HEK293 (cell line): ENCODE data around the gene FCER2.
A peak's percentile ranks its signal among the peaks of the same experiment; 100 is the strongest.

ENCODE experiments used
- CTCF ChIA-PET: fragments of 350-600 bp; formaldehyde crosslinking; extraction: SDS; loops from one replicate; lab custom pipeline; 2021; ENCODE audit warnings: antibody characterized with exemption; lab: Yijun Ruan, JAX
- POLR2A ChIA-PET: fragments of 300-600 bp; formaldehyde crosslinking; extraction: SDS; loops from one replicate; lab custom pipeline; 2020; ENCODE audit warnings: antibody characterized with exemption, inconsistent platforms; lab: Yijun Ruan, JAX
- H3K27ac ChIP-seq: fragments of 200-500 bp; sonication (Bioruptor generic); 2 replicates; pipeline ENCODE4 v1.5.1; 2014; ENCODE audit warnings: low read depth, low read length, control low read depth, inconsistent platforms; ENCODE audit errors: extremely low read depth
- H3K36me3 ChIP-seq, 2 experiments: fragments of 200-500 bp in 1 of 2; sonication (Bioruptor generic) in 1 of 2; 1 replicate in 1 of 2; 2 replicates in 1 of 2; pipeline ENCODE4 v1.5.1; 2014 to 2017; ENCODE audit warnings: inconsistent platforms in 2 of 2, low read length in 2 of 2; ENCODE audit not compliant: control insufficient read depth in 2 of 2, insufficient read depth in 1 of 2
- H3K4me1 ChIP-seq: fragments of 200-500 bp; sonication (Bioruptor generic); 2 replicates; pipeline ENCODE4 v1.5.1; 2014; ENCODE audit warnings: mild to moderate bottlenecking, low read length, inconsistent platforms; ENCODE audit not compliant: control insufficient read depth, insufficient read depth
- H3K4me3 ChIP-seq: 2 replicates; pipeline ENCODE4 v1.5.1; 2011; ENCODE audit warnings: low read depth, mild to moderate bottlenecking, control low read depth, low read length, moderate library complexity
- H3K9me3 ChIP-seq: fragments of 200-500 bp; sonication (Bioruptor generic); 2 replicates; pipeline ENCODE4 v1.5.1; 2014; ENCODE audit warnings: low read depth, low read length, inconsistent platforms; ENCODE audit not compliant: control insufficient read depth, insufficient read depth
- ZNF16 ChIP-seq: fragments of 450-650 bp; formaldehyde crosslinking; IDR thresholded peaks from 2 replicates; pipeline ENCODE4 v1.5.1; 2016; ENCODE audit warnings: low read depth, missing biosample characterization, missing genetic modification characterization
- ZNF19 ChIP-seq: fragments of 450-650 bp; formaldehyde crosslinking; IDR thresholded peaks from 2 replicates; pipeline ENCODE4; 2016; ENCODE audit warnings: missing biosample characterization, missing genetic modification characterization, low read depth
- ZNF221 ChIP-seq: fragments of 450-650 bp; formaldehyde crosslinking; IDR thresholded peaks from 2 replicates; pipeline ENCODE4 v1.5.1; 2017; ENCODE audit warnings: missing biosample characterization, missing genetic modification characterization, borderline replicate concordance
- ZNF280D ChIP-seq: fragments of 450-650 bp; formaldehyde crosslinking; IDR thresholded peaks from 2 replicates; pipeline ENCODE4 v1.5.1; 2016; ENCODE audit warnings: missing biosample characterization, missing genetic modification characterization
- ZNF302 ChIP-seq: fragments of 450-650 bp; formaldehyde crosslinking; IDR thresholded peaks from 2 replicates; pipeline ENCODE4 v1.5.1; 2016; ENCODE audit warnings: missing biosample characterization, missing genetic modification characterization, low read depth
- ZNF335 ChIP-seq: fragments of 450-650 bp; formaldehyde crosslinking; conservative IDR thresholded peaks from 2 replicates; pipeline ENCODE4 v1.5.1; 2016; ENCODE audit warnings: missing biosample characterization, missing genetic modification characterization
- ZNF366 ChIP-seq: fragments of 450-650 bp; formaldehyde crosslinking; conservative IDR thresholded peaks from 2 replicates; pipeline ENCODE4 v1.5.1; 2016; ENCODE audit warnings: missing biosample characterization, missing genetic modification characterization
- ZNF600 ChIP-seq: fragments of 450-650 bp; formaldehyde crosslinking; IDR thresholded peaks from 2 replicates; pipeline ENCODE4 v1.5.1; 2016; ENCODE audit warnings: missing biosample characterization, missing genetic modification characterization
- ZNF658 ChIP-seq: fragments of 450-650 bp; formaldehyde crosslinking; IDR thresholded peaks from 2 replicates; pipeline ENCODE4; 2016; ENCODE audit warnings: missing biosample characterization, missing genetic modification characterization
- ZNF747 ChIP-seq: fragments of 450-650 bp; formaldehyde crosslinking; IDR thresholded peaks from 2 replicates; pipeline ENCODE4 v1.5.1; 2016; ENCODE audit warnings: missing biosample characterization, missing genetic modification characterization
- ZNF843 ChIP-seq: fragments of 450-650 bp; formaldehyde crosslinking; IDR thresholded peaks from 2 replicates; pipeline ENCODE4 v1.5.1; 2016; ENCODE audit warnings: missing biosample characterization, missing genetic modification characterization
- ZSCAN5A ChIP-seq: fragments of 450-650 bp; formaldehyde crosslinking; IDR thresholded peaks from 2 replicates; pipeline ENCODE4 v1.5.1; 2016; ENCODE audit warnings: missing biosample characterization, missing genetic modification characterization
- TF ChIP-seq, protein P1 (sequence below): fragments of 450-650 bp; formaldehyde crosslinking; IDR thresholded peaks from 2 replicates; pipeline ENCODE4 v1.5.1; 2016; ENCODE audit warnings: missing biosample characterization, missing genetic modification characterization
- TF ChIP-seq, protein P2 (sequence below): fragments of 450-650 bp; formaldehyde crosslinking; IDR thresholded peaks from 2 replicates; pipeline ENCODE4 v1.5.1; 2017; ENCODE audit warnings: missing biosample characterization, missing genetic modification characterization
- TF ChIP-seq, protein P3 (sequence below): sonication (generic); formaldehyde crosslinking; IDR thresholded peaks from 2 replicates; pipeline ENCODE4 v1.8.1; 2022; ENCODE audit warnings: mild to moderate bottlenecking, moderate library complexity, missing genetic modification reagents

FCER2 gene

GRCh38 chr19:7701654-7702457 lies at the start of gene FCER2:
TSS of gene FCER2 (minus strand) at chr19:7702131. CDS start at chr19:7699760, 2,371 bp downstream.
- H3K4me3 ChIP-seq = no peak within 1 kb of the TSS
- ChIA-PET POLR2A (no interaction called here), CTCF (no interaction called here)
- no peak within 1 kb of the TSS for H3K27ac ChIP-seq
- no peaks in the 10 kb centered on the region for H3K4me1 ChIP-seq
- H3K9me3 ChIP-seq = no peaks in the 10 kb centered on the region
- peak; percentile 65 for TF ChIP-seq ZNF16 (tag by site-specific recombination)
- no peak for TF ChIP-seq ZNF843
- H3K36me3 ChIP-seq = no peaks in the 10 kb centered on the region

- TF ChIP-seq ZNF19 (tag by site-specific recombination) (no peak), ZNF747 (tag by site-specific recombination) (no peak), ZNF366 (no peak), ZNF335 (no peak)
- TF ChIP-seq, protein P1, sequence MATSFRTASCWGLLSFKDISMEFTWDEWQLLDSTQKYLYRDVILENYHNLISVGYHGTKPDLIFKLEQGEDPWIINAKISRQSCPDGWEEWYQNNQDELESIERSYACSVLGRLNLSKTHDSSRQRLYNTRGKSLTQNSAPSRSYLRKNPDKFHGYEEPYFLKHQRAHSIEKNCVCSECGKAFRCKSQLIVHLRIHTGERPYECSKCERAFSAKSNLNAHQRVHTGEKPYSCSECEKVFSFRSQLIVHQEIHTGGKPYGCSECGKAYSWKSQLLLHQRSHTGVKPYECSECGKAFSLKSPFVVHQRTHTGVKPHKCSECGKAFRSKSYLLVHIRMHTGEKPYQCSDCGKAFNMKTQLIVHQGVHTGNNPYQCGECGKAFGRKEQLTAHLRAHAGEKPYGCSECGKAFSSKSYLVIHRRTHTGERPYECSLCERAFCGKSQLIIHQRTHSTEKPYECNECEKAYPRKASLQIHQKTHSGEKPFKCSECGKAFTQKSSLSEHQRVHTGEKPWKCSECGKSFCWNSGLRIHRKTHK = no peak
- TF ChIP-seq, protein P2, sequence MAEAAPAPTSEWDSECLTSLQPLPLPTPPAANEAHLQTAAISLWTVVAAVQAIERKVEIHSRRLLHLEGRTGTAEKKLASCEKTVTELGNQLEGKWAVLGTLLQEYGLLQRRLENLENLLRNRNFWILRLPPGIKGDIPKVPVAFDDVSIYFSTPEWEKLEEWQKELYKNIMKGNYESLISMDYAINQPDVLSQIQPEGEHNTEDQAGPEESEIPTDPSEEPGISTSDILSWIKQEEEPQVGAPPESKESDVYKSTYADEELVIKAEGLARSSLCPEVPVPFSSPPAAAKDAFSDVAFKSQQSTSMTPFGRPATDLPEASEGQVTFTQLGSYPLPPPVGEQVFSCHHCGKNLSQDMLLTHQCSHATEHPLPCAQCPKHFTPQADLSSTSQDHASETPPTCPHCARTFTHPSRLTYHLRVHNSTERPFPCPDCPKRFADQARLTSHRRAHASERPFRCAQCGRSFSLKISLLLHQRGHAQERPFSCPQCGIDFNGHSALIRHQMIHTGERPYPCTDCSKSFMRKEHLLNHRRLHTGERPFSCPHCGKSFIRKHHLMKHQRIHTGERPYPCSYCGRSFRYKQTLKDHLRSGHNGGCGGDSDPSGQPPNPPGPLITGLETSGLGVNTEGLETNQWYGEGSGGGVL = no peak
Measured at GRCh38 chr19:7751157-7751783, 49.3 kb upstream of the FCER2 start.

DNA sequence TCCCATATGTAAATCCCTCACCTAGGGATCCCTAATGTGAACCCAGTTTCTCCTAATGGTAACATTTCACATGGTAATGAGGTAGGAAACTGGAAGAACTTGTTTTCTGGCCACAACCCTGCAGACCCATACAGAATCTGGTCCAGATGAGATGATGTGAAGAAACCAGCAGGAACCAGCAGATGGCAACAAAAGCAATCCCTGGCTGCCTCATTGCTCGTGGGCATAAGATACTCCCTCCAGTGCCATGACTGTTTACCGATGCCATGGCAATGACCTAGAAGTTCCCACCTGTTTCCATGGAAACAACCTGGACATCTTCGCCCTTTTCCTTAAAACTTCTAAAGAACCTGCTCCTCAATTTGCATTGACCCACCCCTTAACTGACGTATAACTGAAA lies 46.8 kb upstream of the FCER2 start:
- ChIA-PET CTCF (no interaction called here), POLR2A (interaction anchor here (0.5 kb wide), 1 partner anchor 17 kb away, joined by 3 read pairs; no protein-coding TSS in a partner anchor)
- no peak overlapping the region for H3K4me3 ChIP-seq
- no peak for TF ChIP-seq ZNF280D (tag by site-specific recombination)
- no peak for TF ChIP-seq ZNF221
- TF ChIP-seq, protein P3, sequence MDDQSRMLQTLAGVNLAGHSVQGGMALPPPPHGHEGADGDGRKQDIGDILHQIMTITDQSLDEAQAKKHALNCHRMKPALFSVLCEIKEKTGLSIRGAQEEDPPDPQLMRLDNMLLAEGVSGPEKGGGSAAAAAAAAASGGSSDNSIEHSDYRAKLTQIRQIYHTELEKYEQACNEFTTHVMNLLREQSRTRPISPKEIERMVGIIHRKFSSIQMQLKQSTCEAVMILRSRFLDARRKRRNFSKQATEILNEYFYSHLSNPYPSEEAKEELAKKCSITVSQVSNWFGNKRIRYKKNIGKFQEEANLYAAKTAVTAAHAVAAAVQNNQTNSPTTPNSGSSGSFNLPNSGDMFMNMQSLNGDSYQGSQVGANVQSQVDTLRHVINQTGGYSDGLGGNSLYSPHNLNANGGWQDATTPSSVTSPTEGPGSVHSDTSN (CRISPR knock-in tag) = no peak
- TF ChIP-seq ZNF302 = no peak
- no peak for TF ChIP-seq ZNF658 (tag by site-specific recombination)
- TF ChIP-seq ZSCAN5A (tag by site-specific recombination) = no peak
- no peak for TF ChIP-seq ZNF600 (tag by site-specific recombination)
- TF ChIP-seq, all 188 proteins: peak for 0
- Histone ChIP-seq H3K9me3 (no peaks in the 10 kb centered on the region), H3K4me1 (no peaks in the 10 kb centered on the region), H3K36me3 (no peaks in the 10 kb centered on the region), H3K27ac (no peak overlapping the region)

More at GRCh38 chr19:7751157-7751783, 49.3 kb upstream of the FCER2 start:
- H3K9me3 ChIP-seq = no peaks in the 10 kb centered on the region
- no peaks in the 10 kb centered on the region for H3K36me3 ChIP-seq
- no peak overlapping the region for H3K4me3 ChIP-seq
- no peaks in the 10 kb centered on the region for H3K4me1 ChIP-seq
- POLR2A ChIA-PET = no interaction called here
- CTCF ChIA-PET = interaction anchor here (0.5 kb wide), 1 partner anchor 164 kb away, joined by 3 read pairs; no protein-coding TSS in a partner anchor
- H3K27ac ChIP-seq = no peak overlapping the region
